PC-3 (cell line): ENCODE data around the gene USP8.

Experiments used
- EZH2 ChIP-seq: fragments of 300-600 bp; sonication (generic); IDR thresholded peaks from one replicate; pipeline ENCODE4 v1.6.1; 2017; ENCODE audit warnings: antibody characterized with exemption, mild to moderate bottlenecking, low read length; ENCODE audit not compliant: unreplicated experiment
- EZH2phosphoT487 ChIP-seq: fragments of 300-600 bp; sonication (generic); IDR thresholded peaks from 2 replicates; pipeline ENCODE4 v1.6.1; 2018; ENCODE audit warnings: mild to moderate bottlenecking, antibody characterized with exemption, low read length, borderline replicate concordance
- TF ChIP-seq, protein P1 (sequence below): fragments of 300-600 bp; sonication (generic); conservative IDR thresholded peaks from 2 replicates; pipeline ENCODE4 v1.5.1; 2017; ENCODE audit warnings: antibody characterized with exemption, low read depth, mild to moderate bottlenecking, low read length

DNA sequence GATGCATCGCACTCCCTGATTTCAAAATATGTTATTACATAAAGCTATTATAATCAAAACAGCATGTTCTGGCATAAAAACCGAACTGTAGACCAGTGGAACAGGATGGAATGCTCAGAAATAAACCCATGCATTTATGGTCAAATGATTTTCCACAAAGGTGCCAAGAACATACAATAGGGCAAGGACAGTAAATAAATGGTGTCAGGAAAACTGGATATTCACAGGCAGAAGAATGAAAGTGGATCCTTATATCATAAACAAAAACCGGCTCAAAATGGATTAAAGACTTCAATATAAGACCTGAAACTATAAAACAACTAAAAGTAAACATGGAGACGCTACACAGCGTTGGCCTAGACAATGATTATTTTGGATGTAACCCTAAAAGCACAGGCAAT, 99.6 kb downstream of the USP8 start:
- TF ChIP-seq, protein P1, sequence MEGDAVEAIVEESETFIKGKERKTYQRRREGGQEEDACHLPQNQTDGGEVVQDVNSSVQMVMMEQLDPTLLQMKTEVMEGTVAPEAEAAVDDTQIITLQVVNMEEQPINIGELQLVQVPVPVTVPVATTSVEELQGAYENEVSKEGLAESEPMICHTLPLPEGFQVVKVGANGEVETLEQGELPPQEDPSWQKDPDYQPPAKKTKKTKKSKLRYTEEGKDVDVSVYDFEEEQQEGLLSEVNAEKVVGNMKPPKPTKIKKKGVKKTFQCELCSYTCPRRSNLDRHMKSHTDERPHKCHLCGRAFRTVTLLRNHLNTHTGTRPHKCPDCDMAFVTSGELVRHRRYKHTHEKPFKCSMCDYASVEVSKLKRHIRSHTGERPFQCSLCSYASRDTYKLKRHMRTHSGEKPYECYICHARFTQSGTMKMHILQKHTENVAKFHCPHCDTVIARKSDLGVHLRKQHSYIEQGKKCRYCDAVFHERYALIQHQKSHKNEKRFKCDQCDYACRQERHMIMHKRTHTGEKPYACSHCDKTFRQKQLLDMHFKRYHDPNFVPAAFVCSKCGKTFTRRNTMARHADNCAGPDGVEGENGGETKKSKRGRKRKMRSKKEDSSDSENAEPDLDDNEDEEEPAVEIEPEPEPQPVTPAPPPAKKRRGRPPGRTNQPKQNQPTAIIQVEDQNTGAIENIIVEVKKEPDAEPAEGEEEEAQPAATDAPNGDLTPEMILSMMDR, result no peak
- TF ChIP-seq EZH2phosphoT487, result no peak
- no peak for TF ChIP-seq EZH2
